A549 (cell line): ENCODE data around the gene UPK3B.
"Not testable (repeated sequence)": the region's sequence is repeated elsewhere in the genome, so short reads cannot be mapped to it uniquely, and the experiment has no call there.

Source experiments
- CHD4 ChIP-seq: fragments of 200-600 bp; sonication (generic); IDR thresholded peaks from 2 replicates; pipeline ENCODE4 v1.6.1; 2016; ENCODE audit warnings: antibody characterized with exemption, mild to moderate bottlenecking, borderline replicate concordance
- CTCF ChIP-seq: fragments of >200 bp; sonication (Bioruptor Twin); formaldehyde crosslinking; IDR thresholded peaks from 3 replicates; pipeline ENCODE4 v1.5.1; 2016
- MAX ChIP-seq: IDR thresholded peaks from 2 replicates; pipeline ENCODE4 v1.6.1; 2012
- NPAS2 ChIP-seq: fragments of 250-450 bp; sonication (Bioruptor Pico); IDR thresholded peaks from 2 replicates; pipeline ENCODE4 v1.8.0; 2022; ENCODE audit warnings: mild to moderate bottlenecking, moderate library complexity, borderline replicate concordance
- POLR2A ChIP-seq: IDR thresholded peaks from 2 replicates; pipeline ENCODE4 v1.6.1; 2012; ENCODE audit warnings: mild to moderate bottlenecking, low read length
- POLR2AphosphoS2 ChIP-seq: conservative IDR thresholded peaks from 2 replicates; pipeline ENCODE4 v1.6.1; 2012; ENCODE audit warnings: low read length, improper control_type of control experiment, inconsistent platforms
- RAD21 ChIP-seq, 2 experiments: fragments of >200 bp in 1 of 2; sonication (Bioruptor Twin) in 1 of 2; formaldehyde crosslinking in 1 of 2; IDR thresholded peaks in 1 of 2; conservative IDR thresholded peaks in 1 of 2; 2 replicates in 1 of 2; 3 replicates in 1 of 2; pipeline ENCODE4 v1.6.1; 2012 to 2018; ENCODE audit warnings: inconsistent platforms in 1 of 2
- RFX5 ChIP-seq: fragments of 450-650 bp; IDR thresholded peaks from 2 replicates; pipeline ENCODE4 v1.7.1; 2014; ENCODE audit warnings: antibody characterized with exemption, mild to moderate bottlenecking, moderate library complexity
- SREBF2 ChIP-seq: fragments of 450-650 bp; IDR thresholded peaks from 2 replicates; pipeline ENCODE4 v1.6.1; 2014; ENCODE audit warnings: mild to moderate bottlenecking, moderate library complexity
- TF ChIP-seq, protein P1 (sequence below): fragments of 150-350 bp; IDR thresholded peaks from 2 replicates; pipeline ENCODE4 v1.6.1; 2014; ENCODE audit warnings: low read depth, mild to moderate bottlenecking, low read length

DNA sequence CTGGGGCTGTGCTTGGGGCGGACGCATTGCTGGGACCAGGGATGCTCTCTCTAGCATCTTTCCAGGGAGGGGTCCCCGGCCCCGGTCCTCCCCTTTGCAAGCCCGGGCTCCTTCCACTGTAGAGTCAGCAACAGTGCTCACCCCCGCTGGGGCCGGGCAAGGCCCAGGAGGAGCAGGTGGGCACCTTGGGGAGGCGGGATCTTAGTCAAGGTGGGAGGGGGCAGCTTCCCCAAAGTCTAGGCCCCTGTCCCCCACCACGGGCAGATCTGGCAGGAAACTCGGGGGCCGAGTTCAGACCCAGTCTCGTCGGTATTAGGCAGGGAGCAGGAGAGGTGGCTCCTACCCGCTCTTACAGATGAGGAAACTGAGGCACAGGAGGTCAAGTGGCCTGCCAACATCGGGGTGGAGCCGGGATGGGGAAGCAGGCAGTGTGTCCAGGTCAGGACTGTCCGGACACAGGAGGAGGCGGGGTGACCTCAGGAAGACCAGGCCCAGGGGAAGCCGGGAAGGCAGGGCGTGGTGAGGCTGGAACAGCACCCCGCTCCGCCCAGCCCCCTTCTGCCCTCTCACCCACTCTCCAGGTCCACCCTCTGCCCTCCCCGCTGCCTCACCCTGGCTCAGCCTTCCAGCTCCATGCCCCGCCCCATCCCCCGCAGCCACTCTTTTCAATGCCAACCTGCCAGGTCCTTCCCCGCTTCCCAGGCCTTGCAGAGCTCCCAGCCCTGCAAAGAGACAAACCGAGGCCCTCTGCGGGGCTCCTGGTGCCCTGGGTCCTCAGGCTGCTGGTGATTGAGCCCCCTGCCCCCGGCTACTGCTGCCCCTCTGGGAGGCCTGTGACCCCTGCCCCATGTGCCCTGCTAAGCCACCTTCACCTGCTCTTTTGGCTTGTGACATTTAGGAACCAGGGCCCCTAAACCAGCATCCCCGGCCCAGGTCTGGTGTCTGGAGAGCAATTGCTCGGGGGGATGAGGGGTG, 1.8 kb downstream of the UPK3B start:
- TF ChIP-seq CTCF; RFX5; SREBF2; POLR2AphosphoS2; CHD4; NPAS2 (CRISPR knock-in tag); RAD21 (conservative IDR thresholded peaks at IDR 0.05 in 1 of 2, IDR thresholded peaks at IDR 0.05 in 1 of 2); MAX: not testable (repeated sequence)
- TF ChIP-seq POLR2A, result peak; percentile 28; the same call in 1 of the 2 replicates
- TF ChIP-seq, protein P1, sequence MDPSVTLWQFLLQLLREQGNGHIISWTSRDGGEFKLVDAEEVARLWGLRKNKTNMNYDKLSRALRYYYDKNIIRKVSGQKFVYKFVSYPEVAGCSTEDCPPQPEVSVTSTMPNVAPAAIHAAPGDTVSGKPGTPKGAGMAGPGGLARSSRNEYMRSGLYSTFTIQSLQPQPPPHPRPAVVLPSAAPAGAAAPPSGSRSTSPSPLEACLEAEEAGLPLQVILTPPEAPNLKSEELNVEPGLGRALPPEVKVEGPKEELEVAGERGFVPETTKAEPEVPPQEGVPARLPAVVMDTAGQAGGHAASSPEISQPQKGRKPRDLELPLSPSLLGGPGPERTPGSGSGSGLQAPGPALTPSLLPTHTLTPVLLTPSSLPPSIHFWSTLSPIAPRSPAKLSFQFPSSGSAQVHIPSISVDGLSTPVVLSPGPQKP, result not testable (repeated sequence)
